Keratinocyte (primary cell): ENCODE results near the gene ASIC2. TPM values are rescaled to one million over a fixed set of nuclear protein-coding genes. Genes with fewer than 3 reads are reported as not detected.

ENCODE experiments used
- DNase-seq: peaks from one replicate; pipeline ENCODE4 v3.0.0-alpha.2; 2011; ENCODE audit warnings: low read depth, missing footprints, low spot score
- FAIRE-seq: peaks from 2 replicates; lab custom pipeline; 2011; peaks lifted over from hg19 to GRCh38; lab: Jason Lieb, UNC
- H2AFZ ChIP-seq: 2 replicates; pipeline ENCODE4 v1.6.0; 2012; ENCODE audit warnings: low read length, control low read depth, inconsistent platforms; ENCODE audit not compliant: control insufficient read depth
- H3K27ac ChIP-seq: 2 replicates; pipeline ENCODE4 v1.5.1; 2011; ENCODE audit warnings: low read length; ENCODE audit not compliant: control insufficient read depth, insufficient read depth
- H3K27me3 ChIP-seq: 3 replicates; pipeline ENCODE4 v1.6.0; 2011; ENCODE audit warnings: low read length; ENCODE audit not compliant: control insufficient read depth, insufficient read depth; ENCODE audit errors: extremely low read depth
- H3K36me3 ChIP-seq, 2 experiments: 2 replicates in 1 of 2; 3 replicates in 1 of 2; pipeline ENCODE4 v1.5.1; 2011; ENCODE audit warnings: low read length in 2 of 2, mild to moderate bottlenecking in 1 of 2; ENCODE audit not compliant: control insufficient read depth in 2 of 2, insufficient read depth in 2 of 2; ENCODE audit errors: extremely low read depth in 1 of 2
- H3K4me1 ChIP-seq: 3 replicates; pipeline ENCODE4 v1.5.1; 2011; ENCODE audit warnings: low read length; ENCODE audit not compliant: control insufficient read depth, insufficient read depth; ENCODE audit errors: extremely low read depth
- H3K4me2 ChIP-seq: 3 replicates; pipeline ENCODE4 v1.6.0; 2011; ENCODE audit warnings: low read depth, low read length; ENCODE audit not compliant: control insufficient read depth, insufficient read depth; ENCODE audit errors: extremely low read depth
- H3K4me3 ChIP-seq, 3 experiments: fragments of 200-600 bp in 1 of 3; sonication (generic) in 1 of 3; 2 replicates in 2 of 3; 3 replicates in 1 of 3; pipeline ENCODE4 v1.5.1; 2011 to 2016; ENCODE audit warnings: low read length in 3 of 3, mild to moderate bottlenecking in 3 of 3, control low read depth in 2 of 3, inconsistent platforms in 1 of 3, low read depth in 1 of 3, mixed read lengths in 1 of 3, mixed run types in 1 of 3, moderate library complexity in 1 of 3; ENCODE audit not compliant: control insufficient read depth in 2 of 3, insufficient read depth in 2 of 3; ENCODE audit errors: extremely low read depth in 1 of 3
- H3K79me2 ChIP-seq: 2 replicates; pipeline ENCODE4 v1.6.0; 2012; ENCODE audit warnings: low read length; ENCODE audit not compliant: control insufficient read depth, insufficient read depth
- H3K9ac ChIP-seq: 3 replicates; pipeline ENCODE4 v1.6.0; 2011; ENCODE audit warnings: low read length; ENCODE audit not compliant: control insufficient read depth, insufficient read depth; ENCODE audit errors: extremely low read depth
- H3K9me1 ChIP-seq: 3 replicates; pipeline ENCODE4 v1.6.0; 2011; ENCODE audit warnings: low read length; ENCODE audit not compliant: control insufficient read depth, insufficient read depth; ENCODE audit errors: extremely low read depth
- H3K9me3 ChIP-seq: 2 replicates; pipeline ENCODE4 v1.5.1; 2012; ENCODE audit warnings: low read depth, low read length; ENCODE audit not compliant: control insufficient read depth
- H4K20me1 ChIP-seq: 3 replicates; pipeline ENCODE4 v1.6.0; 2011; ENCODE audit warnings: low read length; ENCODE audit not compliant: control insufficient read depth, insufficient read depth; ENCODE audit errors: extremely low read depth
- EZH2 ChIP-seq: IDR thresholded peaks from one replicate; pipeline ENCODE4 v1.6.1; 2012; ENCODE audit warnings: inconsistent platforms, mild to moderate bottlenecking, low read length, moderate library complexity
- dilution Hi-C: fragments of 300-500 bp; cut with MboI; formaldehyde crosslinking; loops from one replicate; pipeline ENCODE4 v1.7.0; 2020; ENCODE audit warnings: low sequenced_read_pairs; ENCODE audit not compliant: extremely low pct_ligation_motif_present
- polyA plus RNA-seq, 5 experiments: library from polyadenylated mRNA; depleted of rRNA in 3 of 5; stranded (reverse) in 3 of 5; stranded (forward) in 1 of 5; unstranded in 1 of 5; fragments of >200 nt; gene quantifications; 1 replicate in 1 of 5; 2 replicates in 3 of 5; 3 replicates in 1 of 5; pipeline versions ENCODE4 v1.2.1 to v1.2.3, GENCODE V29; 2011 to 2012; ENCODE audit warnings: missing spikeins in 2 of 5, low read depth in 1 of 5, low replicate concordance in 1 of 5
- TF ChIP-seq, protein P1 (sequence below), 3 experiments: IDR thresholded peaks in 1 of 3; conservative IDR thresholded peaks in 1 of 3; optimal IDR thresholded peaks in 1 of 3; 2 replicates in 2 of 3; 3 replicates in 1 of 3; pipeline versions ENCODE3 to v1.5.1; 2011; ENCODE audit warnings: low read length in 3 of 3, mild to moderate bottlenecking in 3 of 3, moderate library complexity in 2 of 3, control low read depth in 1 of 3, inconsistent platforms in 1 of 3; ENCODE audit not compliant: insufficient read depth in 2 of 3; ENCODE audit errors: extremely low read depth in 1 of 3

ASIC2 gene
- polyA plus RNA-seq, 1 donor (not counting 4 experiments of a cell fraction or from before 2014, with no cell fraction given), result not detected

DNA sequence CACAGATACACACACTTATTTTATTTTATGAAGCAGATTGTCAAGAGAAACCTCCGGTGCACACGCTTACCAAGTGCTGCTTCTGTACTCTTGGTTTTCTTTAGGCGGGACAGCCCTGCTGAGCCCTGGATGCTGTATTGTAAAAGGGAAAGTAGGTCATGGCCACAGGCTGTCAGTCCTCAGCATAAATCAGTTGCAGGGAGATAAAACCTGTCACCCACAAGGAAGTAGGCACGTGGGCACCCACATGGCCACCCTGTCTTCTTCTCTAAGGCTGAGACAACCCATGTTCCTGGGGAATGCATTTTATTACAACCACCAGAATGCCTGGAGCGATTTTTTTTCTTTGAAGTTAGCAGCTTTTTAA is 59.3 kb downstream of the ASIC2 start:
- Histone ChIP-seq H3K27me3 (peaks cover 2% of the 10 kb centered on the region), H3K9me3 (no peaks in the 10 kb centered on the region), H3K4me3 (no peak overlapping the region), H3K9me1 (no peaks in the 10 kb centered on the region), H3K79me2 (no peaks in the 10 kb centered on the region), H2AFZ (no peak overlapping the region), H3K4me1 (peaks cover 22% of the 10 kb centered on the region), H3K4me2 (no peak overlapping the region), H4K20me1 (no peaks in the 10 kb centered on the region), H3K27ac (no peak overlapping the region), H3K9ac (no peak overlapping the region), H3K36me3 (no peaks in the 10 kb centered on the region)
- no peak for DNase-seq
- dilution Hi-C loops, result no loop called here
- TF ChIP-seq, protein P1, sequence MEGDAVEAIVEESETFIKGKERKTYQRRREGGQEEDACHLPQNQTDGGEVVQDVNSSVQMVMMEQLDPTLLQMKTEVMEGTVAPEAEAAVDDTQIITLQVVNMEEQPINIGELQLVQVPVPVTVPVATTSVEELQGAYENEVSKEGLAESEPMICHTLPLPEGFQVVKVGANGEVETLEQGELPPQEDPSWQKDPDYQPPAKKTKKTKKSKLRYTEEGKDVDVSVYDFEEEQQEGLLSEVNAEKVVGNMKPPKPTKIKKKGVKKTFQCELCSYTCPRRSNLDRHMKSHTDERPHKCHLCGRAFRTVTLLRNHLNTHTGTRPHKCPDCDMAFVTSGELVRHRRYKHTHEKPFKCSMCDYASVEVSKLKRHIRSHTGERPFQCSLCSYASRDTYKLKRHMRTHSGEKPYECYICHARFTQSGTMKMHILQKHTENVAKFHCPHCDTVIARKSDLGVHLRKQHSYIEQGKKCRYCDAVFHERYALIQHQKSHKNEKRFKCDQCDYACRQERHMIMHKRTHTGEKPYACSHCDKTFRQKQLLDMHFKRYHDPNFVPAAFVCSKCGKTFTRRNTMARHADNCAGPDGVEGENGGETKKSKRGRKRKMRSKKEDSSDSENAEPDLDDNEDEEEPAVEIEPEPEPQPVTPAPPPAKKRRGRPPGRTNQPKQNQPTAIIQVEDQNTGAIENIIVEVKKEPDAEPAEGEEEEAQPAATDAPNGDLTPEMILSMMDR (optimal IDR thresholded peaks at IDR 0.05 in 1 of 3, IDR thresholded peaks at IDR 0.05 in 1 of 3, conservative IDR thresholded peaks at IDR 0.05 in 1 of 3; ENCODE audit: extremely low read depth in 1 of 3, insufficient read depth in 2 of 3, low read length in 3 of 3), result no peak
- TF ChIP-seq EZH2, result no peak
- peak; percentile 39 for FAIRE-seq

- FAIRE-seq (no peak), DNase-seq (no peak)
- Histone ChIP-seq H3K9ac (no peak overlapping the region), H3K4me1 (peaks cover 9% of the 10 kb centered on the region), H3K36me3 (no peaks in the 10 kb centered on the region), H3K9me1 (no peaks in the 10 kb centered on the region), H2AFZ (no peak overlapping the region), H3K79me2 (no peaks in the 10 kb centered on the region), H3K27ac (no peak overlapping the region), H3K4me3 (no peak overlapping the region), H4K20me1 (no peaks in the 10 kb centered on the region), H3K9me3 (no peaks in the 10 kb centered on the region), H3K4me2 (no peak overlapping the region), H3K27me3 (peaks cover 4% of the 10 kb centered on the region)
- dilution Hi-C loops, result no loop called here
- TF ChIP-seq, protein P1 (optimal IDR thresholded peaks at IDR 0.05 in 1 of 3, IDR thresholded peaks at IDR 0.05 in 1 of 3, conservative IDR thresholded peaks at IDR 0.05 in 1 of 3; ENCODE audit: extremely low read depth in 1 of 3, insufficient read depth in 2 of 3, low read length in 3 of 3), result no peak
- no peak for TF ChIP-seq EZH2
Measured at GRCh38 chr17:33229499-33229898, 63.6 kb downstream of the ASIC2 start.
